Calu3 (cell line): ENCODE measurements around the gene ADAM17. TPM values are rescaled to one million over a fixed set of nuclear protein-coding genes. Genes with fewer than 3 reads are reported as not detected.
"Not testable (repeated sequence)": the region's sequence is repeated elsewhere in the genome, so short reads cannot be mapped to it uniquely, and the experiment has no call there.

ENCODE experiments used
- BruUV-seq: library from RNA; stranded (reverse); fragments of 400-500 nt; replicated peaks from 2 replicates; lab custom pipeline; 2021; lab: Mats Ljungman, UMichigan
- CTCF ChIA-PET: fragments of 300-600 bp; sonication (Branson Sonifier 250); formaldehyde crosslinking; loops from one replicate; lab custom pipeline; 2022; ENCODE audit warnings: antibody characterized with exemption; lab: Charles Lee
- DNase-seq: peaks from one replicate; pipeline ENCODE4 v3.0.0; 2022
- H3K27ac Mint-ChIP-seq: one replicate; pipeline ENCODE4 v1.8.0; 2022; ENCODE audit warnings: mixed read lengths; ENCODE audit not compliant: unreplicated experiment
- H3K27me3 Mint-ChIP-seq: one replicate; pipeline ENCODE4 v1.8.0; 2022; ENCODE audit warnings: mixed read lengths; ENCODE audit not compliant: unreplicated experiment
- H3K36me3 Mint-ChIP-seq: one replicate; pipeline ENCODE4 v1.8.0; 2022; ENCODE audit warnings: mild to moderate bottlenecking, moderate library complexity, mixed read lengths; ENCODE audit not compliant: insufficient read depth, unreplicated experiment
- H3K4me1 Mint-ChIP-seq: one replicate; pipeline ENCODE4 v1.8.0; 2022; ENCODE audit warnings: mild to moderate bottlenecking, low read depth, mixed read lengths; ENCODE audit not compliant: unreplicated experiment
- H3K4me3 Mint-ChIP-seq: one replicate; pipeline ENCODE4 v1.8.0; 2022; ENCODE audit warnings: mild to moderate bottlenecking, low read depth, moderate library complexity, mixed read lengths; ENCODE audit not compliant: unreplicated experiment
- H3K9me3 Mint-ChIP-seq: one replicate; pipeline ENCODE4 v1.8.0; 2022; ENCODE audit warnings: low read depth, mixed read lengths; ENCODE audit not compliant: unreplicated experiment
- CTCF ChIP-seq: fragments of 200-600 bp; IDR thresholded peaks from one replicate; pipeline ENCODE4 v1.8.0; 2022; ENCODE audit warnings: antibody characterized with exemption; ENCODE audit not compliant: unreplicated experiment
- intact Hi-C: fragments of 100-400 bp; cut with micrococcal nuclease; formaldehyde crosslinking; loops from one replicate; pipeline ENCODE4 v1.10.0; 2022; ENCODE audit not compliant: unreplicated experiment
- total RNA-seq: library from RNA; stranded (reverse); gene quantifications from 2 replicates; pipeline ENCODE4 v1.2.3, GENCODE V29; 2022

The ADAM17 gene
- total RNA-seq, 1 experiment from 2014 or later = 54.2 TPM

DNA sequence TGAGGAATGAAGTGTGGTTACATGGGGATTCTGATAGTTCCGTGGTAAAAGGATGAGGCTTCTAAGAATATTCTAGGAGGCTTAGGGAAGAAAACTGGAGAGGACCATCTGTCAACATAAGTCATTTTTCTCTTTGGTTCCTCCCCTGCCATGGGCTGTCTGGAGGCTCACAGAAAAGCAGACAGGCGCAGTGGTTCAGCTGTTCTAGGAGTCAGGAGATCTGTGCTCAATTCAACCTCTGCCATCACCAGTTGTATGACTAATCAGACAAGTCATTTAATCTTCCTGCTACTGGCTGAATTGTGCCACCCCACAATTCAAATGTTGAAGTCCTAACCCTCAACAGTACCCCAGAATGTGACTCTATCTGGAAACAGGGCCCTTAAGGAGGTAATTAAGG, 36.4 kb downstream of the ADAM17 start:
- no peaks in the 10 kb centered on the region for H3K27me3 Mint-ChIP-seq
- no peaks in the 10 kb centered on the region for H3K9me3 Mint-ChIP-seq
- BruUV-seq = no TSS peak
- TF ChIP-seq CTCF = no peak
- DNase-seq = no peak
- H3K36me3 Mint-ChIP-seq = peaks cover 34% of the 10 kb centered on the region
- intact Hi-C loops = no loop called here
- no peaks in the 10 kb centered on the region for H3K4me1 Mint-ChIP-seq
- CTCF ChIA-PET = no interaction called here
- no peak overlapping the region for H3K27ac Mint-ChIP-seq
- no peak overlapping the region for H3K4me3 Mint-ChIP-seq

DNA sequence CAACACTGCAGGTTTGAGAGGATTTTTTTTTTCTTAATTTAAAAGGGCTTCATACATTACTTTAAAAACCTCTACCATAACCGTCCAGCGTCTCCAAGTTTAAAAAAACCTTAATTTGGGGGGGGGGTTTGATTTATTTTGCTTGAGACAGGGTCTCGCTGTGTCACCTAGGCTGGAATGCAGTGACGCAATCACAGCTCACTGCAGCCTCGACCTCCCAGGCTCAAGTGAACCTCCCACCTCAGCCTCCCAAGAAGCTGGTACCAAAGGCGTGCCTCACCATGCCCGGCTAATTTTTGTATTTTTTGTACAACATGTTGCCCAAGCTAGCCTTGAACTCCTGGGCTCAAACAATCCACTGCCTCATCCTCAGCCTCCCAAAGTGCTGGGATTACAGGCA, 36.9 kb downstream of the ADAM17 start:
- TF ChIP-seq CTCF = no peak
- no peak overlapping the region for H3K4me3 Mint-ChIP-seq
- BruUV-seq = no TSS peak
- no peaks in the 10 kb centered on the region for H3K4me1 Mint-ChIP-seq
- no peaks in the 10 kb centered on the region for H3K27me3 Mint-ChIP-seq
- DNase-seq = no peak
- H3K9me3 Mint-ChIP-seq = no peaks in the 10 kb centered on the region
- intact Hi-C loops = loop anchor here (1.0 kb wide), 1 partner anchor 39 kb away; no protein-coding TSS in a partner anchor
- H3K27ac Mint-ChIP-seq = no peak overlapping the region
- CTCF ChIA-PET = no interaction called here
- peaks cover 36% of the 10 kb centered on the region for H3K36me3 Mint-ChIP-seq

DNA sequence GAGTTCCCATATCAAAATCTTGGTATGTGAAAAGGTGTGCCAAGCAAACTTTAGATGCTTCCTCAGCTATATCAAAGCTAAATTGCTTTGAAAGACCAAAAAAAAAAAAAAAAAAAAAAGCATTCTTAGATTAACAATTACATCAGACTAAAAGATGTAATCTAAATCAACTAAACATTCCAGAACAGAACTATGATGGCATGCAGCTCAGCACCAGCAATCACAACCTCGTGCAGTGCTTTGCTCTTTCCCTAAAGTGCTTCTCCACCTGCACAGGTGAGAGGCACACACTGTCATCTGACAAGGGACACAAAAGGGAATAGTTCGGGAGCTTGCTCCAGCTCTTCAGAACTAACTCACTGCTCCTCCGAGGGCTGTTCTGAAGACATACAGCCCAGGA, 37.5 kb downstream of the ADAM17 start:
- Mint-ChIP-seq H3K9me3 (no peaks in the 10 kb centered on the region), H3K36me3 (peaks cover 42% of the 10 kb centered on the region), H3K4me3 (no peak overlapping the region), H3K27ac (no peak overlapping the region), H3K4me1 (no peaks in the 10 kb centered on the region), H3K27me3 (no peaks in the 10 kb centered on the region)
- intact Hi-C loops = loop anchor here (1.0 kb wide), 1 partner anchor 39 kb away; no protein-coding TSS in a partner anchor
- BruUV-seq = no TSS peak
- no peak for DNase-seq
- CTCF ChIA-PET = no interaction called here
- no peak for TF ChIP-seq CTCF

GRCh38 chr2:9517118-9517782, 38.4 kb downstream of the ADAM17 start:
- H3K27me3 Mint-ChIP-seq = no peaks in the 10 kb centered on the region
- H3K9me3 Mint-ChIP-seq = no peaks in the 10 kb centered on the region
- no peak overlapping the region for H3K27ac Mint-ChIP-seq
- no peaks in the 10 kb centered on the region for H3K4me1 Mint-ChIP-seq
- TF ChIP-seq CTCF = no peak
- no peak for DNase-seq
- intact Hi-C loops = no loop called here
- no peak overlapping the region for H3K4me3 Mint-ChIP-seq
- CTCF ChIA-PET = no interaction called here
- peaks cover 51% of the 10 kb centered on the region for H3K36me3 Mint-ChIP-seq
- no TSS peak for BruUV-seq

GRCh38 chr2:9513946-9514345, 41.7 kb downstream of the ADAM17 start:
- H3K9me3 Mint-ChIP-seq, H3K27me3 Mint-ChIP-seq, H3K27ac Mint-ChIP-seq, BruUV-seq, H3K4me3 Mint-ChIP-seq, H3K4me1 Mint-ChIP-seq, intact Hi-C loops, DNase-seq: not testable (repeated sequence)
- CTCF ChIA-PET = interaction anchor here (0.7 kb wide), 1 partner anchor 949 kb away, joined by 4 read pairs; no protein-coding TSS in a partner anchor
- peaks cover 43% of the 10 kb centered on the region for H3K36me3 Mint-ChIP-seq
